Astrocyte (in vitro differentiated cells and primary cell): ENCODE measurements around the gene CLEC4M. TPM values are rescaled to one million over a fixed set of nuclear protein-coding genes. Genes with fewer than 3 reads are reported as not detected.

ENCODE experiments used
- DNase-seq: peaks from one replicate; pipeline ENCODE4 v3.0.0-alpha.2; 2010; ENCODE audit warnings: low read depth
- FAIRE-seq: peaks from 2 replicates; lab custom pipeline; 2011; peaks lifted over from hg19 to GRCh38; lab: Jason Lieb, UNC
- H2AFZ ChIP-seq: 2 replicates; pipeline ENCODE4 v1.6.0; 2012; ENCODE audit warnings: low read depth, low read length, inconsistent platforms
- H3K27ac ChIP-seq: 2 replicates; pipeline ENCODE4 v1.5.1; 2011; ENCODE audit warnings: low read depth, low read length, inconsistent platforms
- H3K27me3 ChIP-seq: 2 replicates; pipeline ENCODE4 v1.6.0; 2011; ENCODE audit warnings: low read length, inconsistent platforms; ENCODE audit not compliant: insufficient read depth
- H3K36me3 ChIP-seq: 2 replicates; pipeline ENCODE4 v1.5.1; 2011; ENCODE audit warnings: low read length, inconsistent platforms; ENCODE audit not compliant: insufficient read depth
- H3K4me1 ChIP-seq: 2 replicates; pipeline ENCODE4 v1.5.1; 2011; ENCODE audit warnings: low read length, inconsistent platforms; ENCODE audit not compliant: insufficient read depth
- H3K4me2 ChIP-seq: 2 replicates; pipeline ENCODE4 v1.6.0; 2012; ENCODE audit warnings: low read length, inconsistent platforms
- H3K4me3 ChIP-seq: 2 replicates; pipeline ENCODE4 v1.5.1; 2011; ENCODE audit warnings: low read depth, mild to moderate bottlenecking, low read length, inconsistent platforms; ENCODE audit not compliant: insufficient read depth
- H3K79me2 ChIP-seq: 2 replicates; pipeline ENCODE4 v1.6.0; 2012; ENCODE audit warnings: mild to moderate bottlenecking, low read length, inconsistent platforms; ENCODE audit not compliant: insufficient read depth
- H3K9ac ChIP-seq: 2 replicates; pipeline ENCODE4 v1.6.0; 2012; ENCODE audit warnings: mild to moderate bottlenecking, low read length, inconsistent platforms
- H3K9me3 ChIP-seq: 2 replicates; pipeline ENCODE4 v1.5.1; 2012; ENCODE audit warnings: low read depth, mild to moderate bottlenecking, low read length, inconsistent platforms; ENCODE audit not compliant: insufficient read depth
- H4K20me1 ChIP-seq: 2 replicates; pipeline ENCODE4 v1.6.0; 2012; ENCODE audit warnings: low read length, inconsistent platforms; ENCODE audit not compliant: insufficient read depth
- H3K27ac Mint-ChIP-seq: one replicate; pipeline ENCODE4 v1.8.0; 2021; ENCODE audit warnings: mild to moderate bottlenecking, mixed read lengths; ENCODE audit not compliant: unreplicated experiment
- H3K27me3 Mint-ChIP-seq: one replicate; pipeline ENCODE4 v1.8.0; 2021; ENCODE audit warnings: low read depth, mixed read lengths; ENCODE audit not compliant: unreplicated experiment
- H3K36me3 Mint-ChIP-seq: one replicate; pipeline ENCODE4 v1.8.0; 2021; ENCODE audit warnings: low read depth, mixed read lengths; ENCODE audit not compliant: unreplicated experiment
- H3K4me1 Mint-ChIP-seq: one replicate; pipeline ENCODE4 v1.8.0; 2021; ENCODE audit warnings: low read depth, mixed read lengths; ENCODE audit not compliant: unreplicated experiment
- H3K4me3 Mint-ChIP-seq: one replicate; pipeline ENCODE4 v1.8.0; 2021; ENCODE audit warnings: mild to moderate bottlenecking, moderate library complexity, mixed read lengths; ENCODE audit not compliant: unreplicated experiment
- H3K9me3 Mint-ChIP-seq: one replicate; pipeline ENCODE4 v1.8.0; 2021; ENCODE audit warnings: mild to moderate bottlenecking, mixed read lengths; ENCODE audit not compliant: unreplicated experiment
- EZH2 ChIP-seq: IDR thresholded peaks from 2 replicates; pipeline ENCODE4 v1.6.1; 2012; ENCODE audit warnings: mild to moderate bottlenecking, low read length, inconsistent platforms; ENCODE audit not compliant: insufficient read depth
- total RNA-seq: library from RNA; stranded (reverse); gene quantifications from 2 replicates; pipeline ENCODE4 v1.2.1, GENCODE V29; 2021
- TF ChIP-seq, protein P1 (sequence below): IDR thresholded peaks from 2 replicates; pipeline ENCODE4 v1.5.1; 2011; ENCODE audit warnings: low read depth, mild to moderate bottlenecking, inconsistent platforms, low read length, moderate library complexity; ENCODE audit not compliant: insufficient read depth

Gene CLEC4M
- total RNA-seq, 1 donor from 2014 or later, result not detected

DNA sequence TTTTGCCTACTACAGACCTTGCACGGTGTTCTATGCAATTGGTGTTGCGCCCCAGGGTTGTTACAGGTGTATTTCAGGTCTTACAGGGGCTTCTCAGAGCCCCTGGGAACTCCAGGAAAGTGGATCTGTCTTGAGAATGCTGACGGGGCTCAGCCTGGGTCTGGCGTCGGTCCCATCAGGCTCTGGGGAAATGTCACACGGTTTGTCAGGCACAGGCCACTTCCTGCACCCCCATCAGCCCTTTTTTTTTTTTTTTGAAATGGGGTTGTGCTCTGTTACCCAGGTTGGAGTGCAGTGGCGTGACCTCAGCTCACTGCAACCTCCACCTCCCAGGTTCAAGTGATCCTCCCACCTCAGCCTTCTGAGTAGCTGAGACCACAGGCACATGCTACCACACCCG lies 44.4 kb upstream of the CLEC4M start:
- Histone ChIP-seq H3K9ac (no peak overlapping the region), H3K4me2 (no peak overlapping the region), H3K27me3 (peaks cover 2% of the 10 kb centered on the region), H3K36me3 (no peaks in the 10 kb centered on the region), H2AFZ (no peak overlapping the region), H4K20me1 (no peaks in the 10 kb centered on the region), H3K4me3 (no peak overlapping the region), H3K79me2 (no peaks in the 10 kb centered on the region), H3K9me3 (no peaks in the 10 kb centered on the region), H3K27ac (no peak overlapping the region), H3K4me1 (no peaks in the 10 kb centered on the region)
- Mint-ChIP-seq H3K27me3 (peaks cover 36% of the 10 kb centered on the region), H3K4me3 (no peak overlapping the region), H3K4me1 (no peaks in the 10 kb centered on the region), H3K27ac (no peak overlapping the region), H3K9me3 (peaks cover 5% of the 10 kb centered on the region), H3K36me3 (no peaks in the 10 kb centered on the region)
- DNase-seq (no peak), FAIRE-seq (no peak)
- no peak for TF ChIP-seq EZH2
- TF ChIP-seq, protein P1, sequence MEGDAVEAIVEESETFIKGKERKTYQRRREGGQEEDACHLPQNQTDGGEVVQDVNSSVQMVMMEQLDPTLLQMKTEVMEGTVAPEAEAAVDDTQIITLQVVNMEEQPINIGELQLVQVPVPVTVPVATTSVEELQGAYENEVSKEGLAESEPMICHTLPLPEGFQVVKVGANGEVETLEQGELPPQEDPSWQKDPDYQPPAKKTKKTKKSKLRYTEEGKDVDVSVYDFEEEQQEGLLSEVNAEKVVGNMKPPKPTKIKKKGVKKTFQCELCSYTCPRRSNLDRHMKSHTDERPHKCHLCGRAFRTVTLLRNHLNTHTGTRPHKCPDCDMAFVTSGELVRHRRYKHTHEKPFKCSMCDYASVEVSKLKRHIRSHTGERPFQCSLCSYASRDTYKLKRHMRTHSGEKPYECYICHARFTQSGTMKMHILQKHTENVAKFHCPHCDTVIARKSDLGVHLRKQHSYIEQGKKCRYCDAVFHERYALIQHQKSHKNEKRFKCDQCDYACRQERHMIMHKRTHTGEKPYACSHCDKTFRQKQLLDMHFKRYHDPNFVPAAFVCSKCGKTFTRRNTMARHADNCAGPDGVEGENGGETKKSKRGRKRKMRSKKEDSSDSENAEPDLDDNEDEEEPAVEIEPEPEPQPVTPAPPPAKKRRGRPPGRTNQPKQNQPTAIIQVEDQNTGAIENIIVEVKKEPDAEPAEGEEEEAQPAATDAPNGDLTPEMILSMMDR, result no peak

DNA sequence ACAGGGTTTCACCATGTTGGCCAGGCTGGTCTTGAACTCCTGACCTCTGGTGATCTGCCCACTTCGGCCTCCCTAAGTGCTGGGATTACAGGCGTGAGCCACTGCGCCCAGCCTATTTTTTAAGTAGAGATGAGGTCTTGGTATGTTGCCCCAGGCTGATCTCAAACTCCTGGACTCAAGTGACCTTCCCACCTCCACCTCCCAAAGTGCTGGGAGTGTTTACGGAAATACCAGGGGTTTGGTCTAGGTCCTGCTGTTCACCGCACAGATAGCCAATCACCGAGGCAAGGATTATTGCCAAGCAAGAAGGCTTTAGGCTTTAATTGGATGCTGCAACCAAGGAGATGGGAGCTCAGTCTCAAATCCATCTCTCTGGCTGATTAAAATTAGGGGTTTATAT lies 42.7 kb upstream of the CLEC4M start:
- Mint-ChIP-seq H3K9me3 (peaks cover 5% of the 10 kb centered on the region), H3K4me1 (no peaks in the 10 kb centered on the region), H3K36me3 (no peaks in the 10 kb centered on the region), H3K27ac (no peak overlapping the region), H3K27me3 (peaks cover 47% of the 10 kb centered on the region), H3K4me3 (no peak overlapping the region)
- H3K36me3 ChIP-seq, result no peaks in the 10 kb centered on the region
- TF ChIP-seq, protein P1, result no peak
- TF ChIP-seq EZH2, result no peak
- no peaks in the 10 kb centered on the region for H3K4me1 ChIP-seq
- no peaks in the 10 kb centered on the region for H4K20me1 ChIP-seq
- no peaks in the 10 kb centered on the region for H3K79me2 ChIP-seq
- no peak overlapping the region for H3K4me2 ChIP-seq
- DNase-seq, result no peak
- H3K9ac ChIP-seq, result no peak overlapping the region
- no peak for FAIRE-seq
- H3K9me3 ChIP-seq, result no peaks in the 10 kb centered on the region
- no peak overlapping the region for H2AFZ ChIP-seq
- no peak overlapping the region for H3K4me3 ChIP-seq
- peaks cover 2% of the 10 kb centered on the region for H3K27me3 ChIP-seq
- H3K27ac ChIP-seq, result no peak overlapping the region

DNA sequence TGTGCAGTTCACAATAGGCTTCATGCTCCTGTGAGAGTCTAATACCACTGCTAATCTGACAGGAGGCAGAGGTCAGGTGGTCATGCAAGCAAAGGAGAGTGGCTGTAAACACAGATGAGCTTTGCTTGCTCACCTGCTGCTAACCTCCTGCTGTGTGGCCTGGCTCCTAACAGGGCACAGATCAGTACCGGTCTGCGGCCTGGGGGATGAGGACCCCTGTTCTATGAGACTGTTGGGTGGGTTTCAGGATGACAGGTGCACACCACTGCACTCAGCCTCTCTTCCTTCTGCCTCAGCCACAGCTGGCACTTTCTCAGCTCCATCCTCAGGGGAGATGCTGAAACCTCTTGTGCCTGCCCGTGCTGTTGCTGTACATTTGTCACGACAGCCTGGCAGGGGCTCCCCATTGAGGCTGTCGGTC lies 40.8 kb upstream of the CLEC4M start:
- no peaks in the 10 kb centered on the region for H3K9me3 ChIP-seq
- H3K4me1 ChIP-seq, result no peaks in the 10 kb centered on the region
- no peak overlapping the region for H3K27ac Mint-ChIP-seq
- H3K9me3 Mint-ChIP-seq, result peaks cover 2% of the 10 kb centered on the region
- peaks cover 51% of the 10 kb centered on the region for H3K27me3 Mint-ChIP-seq
- H3K27ac ChIP-seq, result no peak overlapping the region
- no peaks in the 10 kb centered on the region for H3K4me1 Mint-ChIP-seq
- no peaks in the 10 kb centered on the region for H4K20me1 ChIP-seq
- H3K79me2 ChIP-seq, result no peaks in the 10 kb centered on the region
- H3K36me3 ChIP-seq, result no peaks in the 10 kb centered on the region
- H3K4me3 Mint-ChIP-seq, result no peak overlapping the region
- H3K36me3 Mint-ChIP-seq, result no peaks in the 10 kb centered on the region
- TF ChIP-seq EZH2, result no peak
- TF ChIP-seq, protein P1, result no peak
- no peak overlapping the region for H3K4me3 ChIP-seq
- no peak overlapping the region for H3K4me2 ChIP-seq
- DNase-seq (no peak), FAIRE-seq (no peak)
- no peak overlapping the region for H2AFZ ChIP-seq
- no peak overlapping the region for H3K9ac ChIP-seq
- peaks cover 2% of the 10 kb centered on the region for H3K27me3 ChIP-seq
